SK-N-SH treated with all-trans-retinoic acid at 6 μM for 48 hours (cell line): ENCODE data around the gene PEX5.
"Not testable (repeated sequence)": the region's sequence is repeated elsewhere in the genome, so short reads cannot be mapped to it uniquely, and the experiment has no call there.

Experiments
- ATAC-seq: fragments of 200-7000 bp; cut with Tn5 transposase; 3 replicates; pipeline ENCODE4 v1.9.1; 2020; ENCODE audit warnings: mild to moderate bottlenecking, moderate library complexity
- ARNTL ChIP-seq: fragments of 450-650 bp; formaldehyde crosslinking; IDR thresholded peaks from 2 replicates; pipeline ENCODE4 v1.5.0; 2020; ENCODE audit warnings: low read depth, mild to moderate bottlenecking, moderate library complexity, borderline replicate concordance
- BACH2 ChIP-seq: fragments of 250-450 bp; sonication (Bioruptor Pico); IDR thresholded peaks from 2 replicates; pipeline ENCODE4 v1.9.0; 2021; ENCODE audit warnings: mild to moderate bottlenecking, borderline replicate concordance
- CSDC2 ChIP-seq: fragments of 250-450 bp; sonication (Bioruptor Pico); IDR thresholded peaks from 2 replicates; pipeline ENCODE4 v1.5.0; 2020; ENCODE audit warnings: mild to moderate bottlenecking, moderate library complexity
- ESRRG ChIP-seq: fragments of 250-450 bp; sonication (Bioruptor Pico); IDR thresholded peaks from 2 replicates; pipeline ENCODE4 v1.6.1; 2021; ENCODE audit warnings: mild to moderate bottlenecking
- GLIS3 ChIP-seq: fragments of 250-450 bp; sonication (Bioruptor Pico); IDR thresholded peaks from 2 replicates; pipeline ENCODE4 v1.5.0; 2020; ENCODE audit warnings: mild to moderate bottlenecking, moderate library complexity
- ISL1 ChIP-seq: fragments of 250-450 bp; sonication (Bioruptor Pico); IDR thresholded peaks from 2 replicates; pipeline ENCODE4 v2.1.2; 2022; ENCODE audit warnings: mild to moderate bottlenecking, moderate library complexity
- OSR1 ChIP-seq: fragments of 250-450 bp; sonication (Bioruptor Pico); IDR thresholded peaks from 2 replicates; pipeline ENCODE4 v1.8.0; 2022; ENCODE audit warnings: moderate library complexity, mild to moderate bottlenecking, inconsistent platforms
- PPARA ChIP-seq: fragments of 250-450 bp; sonication (Bioruptor Pico); IDR thresholded peaks from 2 replicates; pipeline ENCODE4 v1.5.0; 2020; ENCODE audit warnings: mild to moderate bottlenecking, borderline replicate concordance
- RARB ChIP-seq: fragments of 250-450 bp; sonication (Bioruptor Pico); IDR thresholded peaks from 2 replicates; pipeline ENCODE4 v1.8.0; 2021; ENCODE audit warnings: mild to moderate bottlenecking, moderate library complexity
- SNAI2 ChIP-seq: fragments of 250-450 bp; sonication (Bioruptor Pico); IDR thresholded peaks from 2 replicates; pipeline ENCODE4 v1.5.0; 2020; ENCODE audit warnings: mild to moderate bottlenecking, moderate library complexity
- TCF4 ChIP-seq: fragments of 250-450 bp; sonication (Bioruptor Pico); IDR thresholded peaks from 2 replicates; pipeline ENCODE4 v1.8.0; 2021; ENCODE audit warnings: mild to moderate bottlenecking, moderate library complexity, borderline replicate concordance
- TOX ChIP-seq: fragments of 250-450 bp; sonication (Bioruptor Pico); IDR thresholded peaks from 2 replicates; pipeline ENCODE4 v1.8.0; 2021; ENCODE audit warnings: mild to moderate bottlenecking, moderate library complexity, borderline replicate concordance
- ZC3H10 ChIP-seq: fragments of 250-450 bp; sonication (Bioruptor Pico); IDR thresholded peaks from 2 replicates; pipeline ENCODE4 v1.5.1; 2021; ENCODE audit warnings: mild to moderate bottlenecking, moderate library complexity
- ZFP3 ChIP-seq: fragments of 250-450 bp; sonication (Bioruptor Pico); IDR thresholded peaks from 2 replicates; pipeline ENCODE4 v1.5.0; 2020; ENCODE audit warnings: mild to moderate bottlenecking, moderate library complexity
- ZFP30 ChIP-seq: fragments of 450-650 bp; formaldehyde crosslinking; IDR thresholded peaks from 2 replicates; pipeline ENCODE4 v1.5.0; 2022; ENCODE audit warnings: mild to moderate bottlenecking, moderate library complexity
- ZNF565 ChIP-seq: fragments of 450-650 bp; formaldehyde crosslinking; conservative IDR thresholded peaks from 2 replicates; pipeline ENCODE4 v1.5.0; 2020; ENCODE audit warnings: low read depth, mild to moderate bottlenecking, moderate library complexity
- ZNF70 ChIP-seq: fragments of 450-650 bp; formaldehyde crosslinking; IDR thresholded peaks from 2 replicates; pipeline ENCODE4 v1.5.0; 2020; ENCODE audit warnings: mild to moderate bottlenecking, moderate library complexity
- ZNF8 ChIP-seq: fragments of 450-650 bp; formaldehyde crosslinking; IDR thresholded peaks from 2 replicates; pipeline ENCODE4 v1.5.0; 2020; ENCODE audit warnings: mild to moderate bottlenecking, moderate library complexity
- TF ChIP-seq, protein P1 (sequence below): fragments of 250-450 bp; sonication (Bioruptor Pico); IDR thresholded peaks from 2 replicates; pipeline ENCODE4 v1.5.0; 2020; ENCODE audit warnings: mild to moderate bottlenecking, moderate library complexity
- TF ChIP-seq, protein P2 (sequence below): fragments of 250-450 bp; sonication (Bioruptor Pico); IDR thresholded peaks from 2 replicates; pipeline ENCODE4 v1.5.1; 2021; ENCODE audit warnings: mild to moderate bottlenecking, moderate library complexity
- TF ChIP-seq, protein P3 (sequence below): fragments of 250-450 bp; sonication (Bioruptor Pico); IDR thresholded peaks from 2 replicates; pipeline ENCODE4 v1.8.0; 2020; ENCODE audit warnings: mild to moderate bottlenecking, moderate library complexity, borderline replicate concordance
- TF ChIP-seq, protein P4 (sequence below): fragments of 250-450 bp; sonication (Bioruptor Pico); IDR thresholded peaks from 2 replicates; pipeline ENCODE4 v1.5.1; 2020; ENCODE audit warnings: low read depth, mild to moderate bottlenecking, moderate library complexity
- TF ChIP-seq, protein P5 (sequence below): fragments of 250-450 bp; sonication (Bioruptor Pico); IDR thresholded peaks from 2 replicates; pipeline ENCODE4 v1.8.0; 2021; ENCODE audit warnings: low read depth, mild to moderate bottlenecking, moderate library complexity, borderline replicate concordance

Gene PEX5

DNA sequence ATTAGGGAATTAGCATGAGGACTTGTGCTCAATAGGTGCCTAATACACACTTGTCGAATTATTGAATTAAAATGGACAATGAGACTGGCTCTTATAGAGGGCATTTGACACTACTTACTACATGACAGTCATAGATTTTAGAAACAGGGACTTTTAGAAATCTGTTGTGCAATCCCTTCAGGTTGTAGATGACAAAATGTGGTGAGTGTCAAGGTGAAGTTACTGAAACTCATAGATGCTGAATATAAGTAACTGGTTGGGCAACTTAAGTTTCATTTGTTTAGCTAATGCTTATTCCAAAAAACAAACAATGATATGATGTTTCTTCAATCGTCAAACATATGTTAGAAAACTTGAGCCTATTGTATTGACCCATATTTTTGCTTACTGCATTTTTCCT, 12.9 kb upstream of the PEX5 start:
- TF ChIP-seq ZNF8 (CRISPR knock-in tag), result no peak
- no peak for TF ChIP-seq CSDC2 (CRISPR knock-in tag)
- TF ChIP-seq ZFP3 (CRISPR knock-in tag), result no peak
- no peak for TF ChIP-seq BACH2 (CRISPR knock-in tag)
- TF ChIP-seq, protein P1, sequence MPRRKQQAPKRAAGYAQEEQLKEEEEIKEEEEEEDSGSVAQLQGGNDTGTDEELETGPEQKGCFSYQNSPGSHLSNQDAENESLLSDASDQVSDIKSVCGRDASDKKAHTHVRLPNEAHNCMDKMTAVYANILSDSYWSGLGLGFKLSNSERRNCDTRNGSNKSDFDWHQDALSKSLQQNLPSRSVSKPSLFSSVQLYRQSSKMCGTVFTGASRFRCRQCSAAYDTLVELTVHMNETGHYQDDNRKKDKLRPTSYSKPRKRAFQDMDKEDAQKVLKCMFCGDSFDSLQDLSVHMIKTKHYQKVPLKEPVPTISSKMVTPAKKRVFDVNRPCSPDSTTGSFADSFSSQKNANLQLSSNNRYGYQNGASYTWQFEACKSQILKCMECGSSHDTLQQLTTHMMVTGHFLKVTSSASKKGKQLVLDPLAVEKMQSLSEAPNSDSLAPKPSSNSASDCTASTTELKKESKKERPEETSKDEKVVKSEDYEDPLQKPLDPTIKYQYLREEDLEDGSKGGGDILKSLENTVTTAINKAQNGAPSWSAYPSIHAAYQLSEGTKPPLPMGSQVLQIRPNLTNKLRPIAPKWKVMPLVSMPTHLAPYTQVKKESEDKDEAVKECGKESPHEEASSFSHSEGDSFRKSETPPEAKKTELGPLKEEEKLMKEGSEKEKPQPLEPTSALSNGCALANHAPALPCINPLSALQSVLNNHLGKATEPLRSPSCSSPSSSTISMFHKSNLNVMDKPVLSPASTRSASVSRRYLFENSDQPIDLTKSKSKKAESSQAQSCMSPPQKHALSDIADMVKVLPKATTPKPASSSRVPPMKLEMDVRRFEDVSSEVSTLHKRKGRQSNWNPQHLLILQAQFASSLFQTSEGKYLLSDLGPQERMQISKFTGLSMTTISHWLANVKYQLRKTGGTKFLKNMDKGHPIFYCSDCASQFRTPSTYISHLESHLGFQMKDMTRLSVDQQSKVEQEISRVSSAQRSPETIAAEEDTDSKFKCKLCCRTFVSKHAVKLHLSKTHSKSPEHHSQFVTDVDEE (CRISPR knock-in tag), result no peak
- TF ChIP-seq TCF4 (CRISPR knock-in tag), result no peak
- TF ChIP-seq ZC3H10 (CRISPR knock-in tag), result no peak
- TF ChIP-seq, protein P2, sequence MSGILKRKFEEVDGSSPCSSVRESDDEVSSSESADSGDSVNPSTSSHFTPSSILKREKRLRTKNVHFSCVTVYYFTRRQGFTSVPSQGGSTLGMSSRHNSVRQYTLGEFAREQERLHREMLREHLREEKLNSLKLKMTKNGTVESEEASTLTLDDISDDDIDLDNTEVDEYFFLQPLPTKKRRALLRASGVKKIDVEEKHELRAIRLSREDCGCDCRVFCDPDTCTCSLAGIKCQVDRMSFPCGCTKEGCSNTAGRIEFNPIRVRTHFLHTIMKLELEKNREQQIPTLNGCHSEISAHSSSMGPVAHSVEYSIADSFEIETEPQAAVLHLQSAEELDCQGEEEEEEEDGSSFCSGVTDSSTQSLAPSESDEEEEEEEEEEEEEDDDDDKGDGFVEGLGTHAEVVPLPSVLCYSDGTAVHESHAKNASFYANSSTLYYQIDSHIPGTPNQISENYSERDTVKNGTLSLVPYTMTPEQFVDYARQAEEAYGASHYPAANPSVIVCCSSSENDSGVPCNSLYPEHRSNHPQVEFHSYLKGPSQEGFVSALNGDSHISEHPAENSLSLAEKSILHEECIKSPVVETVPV, result no peak
- no peak for TF ChIP-seq SNAI2 (CRISPR knock-in tag)
- TF ChIP-seq ZFP30 (CRISPR knock-in tag), result no peak
- TF ChIP-seq OSR1 (CRISPR knock-in tag), result no peak
- no peak for TF ChIP-seq ESRRG
- no peak for TF ChIP-seq TOX
- TF ChIP-seq ZNF70 (CRISPR knock-in tag), result no peak
- no peak for TF ChIP-seq ARNTL (CRISPR knock-in tag)
- no peak for TF ChIP-seq PPARA
- TF ChIP-seq, protein P3, sequence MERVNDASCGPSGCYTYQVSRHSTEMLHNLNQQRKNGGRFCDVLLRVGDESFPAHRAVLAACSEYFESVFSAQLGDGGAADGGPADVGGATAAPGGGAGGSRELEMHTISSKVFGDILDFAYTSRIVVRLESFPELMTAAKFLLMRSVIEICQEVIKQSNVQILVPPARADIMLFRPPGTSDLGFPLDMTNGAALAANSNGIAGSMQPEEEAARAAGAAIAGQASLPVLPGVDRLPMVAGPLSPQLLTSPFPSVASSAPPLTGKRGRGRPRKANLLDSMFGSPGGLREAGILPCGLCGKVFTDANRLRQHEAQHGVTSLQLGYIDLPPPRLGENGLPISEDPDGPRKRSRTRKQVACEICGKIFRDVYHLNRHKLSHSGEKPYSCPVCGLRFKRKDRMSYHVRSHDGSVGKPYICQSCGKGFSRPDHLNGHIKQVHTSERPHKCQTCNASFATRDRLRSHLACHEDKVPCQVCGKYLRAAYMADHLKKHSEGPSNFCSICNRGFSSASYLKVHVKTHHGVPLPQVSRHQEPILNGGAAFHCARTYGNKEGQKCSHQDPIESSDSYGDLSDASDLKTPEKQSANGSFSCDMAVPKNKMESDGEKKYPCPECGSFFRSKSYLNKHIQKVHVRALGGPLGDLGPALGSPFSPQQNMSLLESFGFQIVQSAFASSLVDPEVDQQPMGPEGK (CRISPR knock-in tag), result no peak
- no peak for TF ChIP-seq ZNF565 (CRISPR knock-in tag)
- TF ChIP-seq, protein P4, sequence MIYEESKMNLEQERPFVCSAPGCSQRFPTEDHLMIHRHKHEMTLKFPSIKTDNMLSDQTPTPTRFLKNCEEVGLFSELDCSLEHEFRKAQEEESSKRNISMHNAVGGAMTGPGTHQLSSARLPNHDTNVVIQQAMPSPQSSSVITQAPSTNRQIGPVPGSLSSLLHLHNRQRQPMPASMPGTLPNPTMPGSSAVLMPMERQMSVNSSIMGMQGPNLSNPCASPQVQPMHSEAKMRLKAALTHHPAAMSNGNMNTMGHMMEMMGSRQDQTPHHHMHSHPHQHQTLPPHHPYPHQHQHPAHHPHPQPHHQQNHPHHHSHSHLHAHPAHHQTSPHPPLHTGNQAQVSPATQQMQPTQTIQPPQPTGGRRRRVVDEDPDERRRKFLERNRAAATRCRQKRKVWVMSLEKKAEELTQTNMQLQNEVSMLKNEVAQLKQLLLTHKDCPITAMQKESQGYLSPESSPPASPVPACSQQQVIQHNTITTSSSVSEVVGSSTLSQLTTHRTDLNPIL (CRISPR knock-in tag), result no peak
- TF ChIP-seq GLIS3, result no peak
- no peak for ATAC-seq

DNA sequence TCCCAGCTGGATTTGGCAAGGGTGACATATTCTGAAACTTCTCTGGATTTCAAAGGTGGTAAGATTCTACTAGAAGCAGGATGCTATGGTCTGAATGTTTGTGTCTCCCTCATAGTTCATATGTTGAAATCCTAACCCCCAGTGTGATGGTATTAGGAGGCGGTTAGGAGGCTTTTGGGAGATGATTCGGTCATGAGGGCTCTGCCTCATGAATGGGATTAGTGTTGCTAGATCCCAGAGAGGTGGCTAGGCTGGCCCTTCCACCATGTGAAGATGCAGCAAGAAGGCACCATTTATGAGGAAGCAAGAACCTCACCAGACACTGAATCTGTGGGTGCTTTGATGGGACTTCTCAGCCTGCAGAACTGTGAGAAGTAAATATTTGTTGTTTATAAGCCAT, 11.0 kb upstream of the PEX5 start:
- no peak for ATAC-seq
- TF ChIP-seq, protein P4 (CRISPR knock-in tag), result no peak
- no peak for TF ChIP-seq ZFP30 (CRISPR knock-in tag)
- no peak for TF ChIP-seq ZNF70 (CRISPR knock-in tag)
- no peak for TF ChIP-seq ZFP3 (CRISPR knock-in tag)
- TF ChIP-seq, all 23 proteins: peak for 0

DNA sequence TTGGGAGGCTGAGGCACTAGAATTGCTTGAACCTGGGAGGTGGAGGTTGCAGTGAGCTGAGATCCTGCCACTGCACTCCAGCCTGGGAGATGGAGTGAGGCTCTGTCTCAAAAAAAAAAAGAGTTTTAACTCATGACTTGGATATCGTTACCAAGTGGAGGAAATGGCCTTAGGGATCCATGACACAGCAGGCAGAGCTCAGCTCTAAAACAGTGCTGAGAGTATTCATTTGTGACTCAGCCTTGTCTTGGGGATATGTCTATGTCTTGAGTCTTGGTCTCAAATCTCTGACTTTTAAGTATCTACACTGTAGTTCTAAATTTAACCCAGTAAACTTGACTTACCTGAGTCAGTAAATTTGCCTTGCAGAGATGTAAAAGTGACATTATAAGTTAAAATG, 8.8 kb upstream of the PEX5 start:
- TF ChIP-seq CSDC2 (CRISPR knock-in tag), result no peak
- TF ChIP-seq, protein P5, sequence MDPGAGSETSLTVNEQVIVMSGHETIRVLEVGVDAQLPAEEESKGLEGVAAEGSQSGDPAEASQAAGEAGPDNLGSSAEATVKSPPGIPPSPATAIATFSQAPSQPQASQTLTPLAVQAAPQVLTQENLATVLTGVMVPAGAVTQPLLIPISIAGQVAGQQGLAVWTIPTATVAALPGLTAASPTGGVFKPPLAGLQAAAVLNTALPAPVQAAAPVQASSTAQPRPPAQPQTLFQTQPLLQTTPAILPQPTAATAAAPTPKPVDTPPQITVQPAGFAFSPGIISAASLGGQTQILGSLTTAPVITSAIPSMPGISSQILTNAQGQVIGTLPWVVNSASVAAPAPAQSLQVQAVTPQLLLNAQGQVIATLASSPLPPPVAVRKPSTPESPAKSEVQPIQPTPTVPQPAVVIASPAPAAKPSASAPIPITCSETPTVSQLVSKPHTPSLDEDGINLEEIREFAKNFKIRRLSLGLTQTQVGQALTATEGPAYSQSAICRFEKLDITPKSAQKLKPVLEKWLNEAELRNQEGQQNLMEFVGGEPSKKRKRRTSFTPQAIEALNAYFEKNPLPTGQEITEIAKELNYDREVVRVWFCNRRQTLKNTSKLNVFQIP (CRISPR knock-in tag), result no peak
- no peak for TF ChIP-seq PPARA
- no peak for TF ChIP-seq ZNF565 (CRISPR knock-in tag)
- TF ChIP-seq ZC3H10 (CRISPR knock-in tag), result no peak
- TF ChIP-seq ISL1 (CRISPR knock-in tag), result no peak
- TF ChIP-seq BACH2 (CRISPR knock-in tag), result no peak
- no peak for TF ChIP-seq ESRRG
- no peak for TF ChIP-seq RARB (CRISPR knock-in tag)
- no peak for TF ChIP-seq OSR1 (CRISPR knock-in tag)
- no peak for TF ChIP-seq ZFP3 (CRISPR knock-in tag)
- no peak for TF ChIP-seq TOX
- TF ChIP-seq, all 23 proteins: peak for 0
- ATAC-seq, result no peak

DNA sequence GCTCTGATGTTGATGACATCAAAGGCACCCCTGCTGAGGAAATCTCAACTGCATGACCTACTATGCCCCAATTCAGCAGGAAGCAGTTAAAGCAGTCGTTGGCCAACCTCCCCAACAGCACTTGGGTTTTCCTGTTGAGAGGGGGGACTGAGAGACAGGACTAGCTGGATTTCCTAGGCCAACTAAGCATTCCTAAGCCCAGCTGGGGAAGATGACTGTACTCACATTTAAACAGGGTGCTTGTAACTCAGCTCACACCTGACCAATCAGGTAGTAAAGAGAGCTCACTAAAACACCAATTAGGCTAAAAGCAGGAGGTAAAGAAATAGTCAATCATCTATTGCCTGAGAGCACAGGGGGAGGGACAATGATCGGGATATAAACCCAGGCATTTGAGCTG, 3.4 kb upstream of the PEX5 start:
- ATAC-seq, result not testable (repeated sequence)
